ENCODE data around the gene REEP2.
"Not testable (repeated sequence)": the region's sequence is repeated elsewhere in the genome, so short reads cannot be mapped to it uniquely, and the experiment has no call there.

Gene REEP2

DNA sequence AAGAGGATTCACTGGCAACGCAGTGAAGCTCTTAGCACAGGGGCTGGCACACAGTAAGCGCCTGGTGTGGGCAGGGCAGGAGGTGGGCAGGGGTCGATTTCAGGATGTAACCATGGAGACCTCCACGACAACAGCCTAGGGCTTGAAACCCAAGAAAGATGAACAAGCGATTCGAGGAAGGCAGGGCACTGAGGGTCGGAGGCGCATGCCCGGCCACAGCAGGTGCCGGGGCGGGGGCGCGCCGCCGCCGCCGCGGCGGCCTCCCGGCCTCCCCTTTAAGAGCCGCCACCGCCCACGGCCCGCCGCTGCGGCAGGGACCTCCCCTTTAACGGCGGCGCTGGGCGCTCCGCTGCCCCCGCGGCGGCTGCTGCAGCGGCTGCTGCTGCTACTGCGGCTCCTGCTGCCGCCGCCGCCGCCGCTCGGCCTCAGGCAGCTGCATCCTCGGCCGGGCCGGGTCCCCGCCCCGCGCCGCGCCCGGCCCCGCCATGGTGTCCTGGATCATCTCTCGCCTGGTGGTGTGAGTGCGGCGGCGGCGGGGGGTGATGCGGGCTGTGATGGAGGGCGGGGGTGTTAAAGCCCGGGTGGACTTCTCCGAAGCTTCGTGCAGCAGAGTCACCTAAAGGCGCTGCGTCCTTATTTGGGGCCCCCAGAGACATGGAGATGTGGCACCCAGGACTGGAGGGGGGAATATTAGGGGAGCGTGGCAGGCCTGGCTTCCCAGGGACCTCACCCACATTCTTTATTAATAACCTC, at the start of gene REEP2:
Gene REEP2, plus strand, starts transcription at position 334 of the 753 bp plus-strand sequence. Its CDS starts 152 bp downstream, at position 486.
- TF ChIP-seq, protein P1, sequence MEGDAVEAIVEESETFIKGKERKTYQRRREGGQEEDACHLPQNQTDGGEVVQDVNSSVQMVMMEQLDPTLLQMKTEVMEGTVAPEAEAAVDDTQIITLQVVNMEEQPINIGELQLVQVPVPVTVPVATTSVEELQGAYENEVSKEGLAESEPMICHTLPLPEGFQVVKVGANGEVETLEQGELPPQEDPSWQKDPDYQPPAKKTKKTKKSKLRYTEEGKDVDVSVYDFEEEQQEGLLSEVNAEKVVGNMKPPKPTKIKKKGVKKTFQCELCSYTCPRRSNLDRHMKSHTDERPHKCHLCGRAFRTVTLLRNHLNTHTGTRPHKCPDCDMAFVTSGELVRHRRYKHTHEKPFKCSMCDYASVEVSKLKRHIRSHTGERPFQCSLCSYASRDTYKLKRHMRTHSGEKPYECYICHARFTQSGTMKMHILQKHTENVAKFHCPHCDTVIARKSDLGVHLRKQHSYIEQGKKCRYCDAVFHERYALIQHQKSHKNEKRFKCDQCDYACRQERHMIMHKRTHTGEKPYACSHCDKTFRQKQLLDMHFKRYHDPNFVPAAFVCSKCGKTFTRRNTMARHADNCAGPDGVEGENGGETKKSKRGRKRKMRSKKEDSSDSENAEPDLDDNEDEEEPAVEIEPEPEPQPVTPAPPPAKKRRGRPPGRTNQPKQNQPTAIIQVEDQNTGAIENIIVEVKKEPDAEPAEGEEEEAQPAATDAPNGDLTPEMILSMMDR (conservative IDR thresholded peaks at IDR 0.05): no peak
- TF ChIP-seq ZFX (IDR thresholded peaks at IDR 0.05): no peak
- H3K27ac ChIP-seq: no peak within 1 kb of the TSS; the same call in 1 of the 2 replicates

DNA sequence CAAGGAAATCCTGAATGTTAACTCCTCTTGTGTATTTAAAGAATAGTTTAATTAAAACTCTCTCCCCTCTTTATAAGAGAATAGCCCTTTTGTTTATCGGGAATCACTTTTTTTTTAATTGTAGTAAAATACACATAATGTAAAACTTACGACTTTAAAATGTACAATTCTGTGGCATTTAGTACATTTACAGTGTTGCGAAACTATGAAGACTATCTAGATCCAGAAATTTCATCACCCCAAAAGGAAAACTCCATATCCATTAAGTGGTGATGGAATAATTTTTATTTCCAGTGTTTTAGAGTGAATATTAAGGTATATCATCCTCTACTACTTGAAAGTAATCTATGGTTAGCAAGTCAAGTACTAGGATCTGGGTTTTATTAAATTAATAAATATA, 49.5 kb upstream of the REEP2 start:
- no peak overlapping the region for H3K27ac ChIP-seq
- TF ChIP-seq, protein P1 (conservative IDR thresholded peaks at IDR 0.05): no peak
- no peak for TF ChIP-seq ZFX (IDR thresholded peaks at IDR 0.05)

DNA sequence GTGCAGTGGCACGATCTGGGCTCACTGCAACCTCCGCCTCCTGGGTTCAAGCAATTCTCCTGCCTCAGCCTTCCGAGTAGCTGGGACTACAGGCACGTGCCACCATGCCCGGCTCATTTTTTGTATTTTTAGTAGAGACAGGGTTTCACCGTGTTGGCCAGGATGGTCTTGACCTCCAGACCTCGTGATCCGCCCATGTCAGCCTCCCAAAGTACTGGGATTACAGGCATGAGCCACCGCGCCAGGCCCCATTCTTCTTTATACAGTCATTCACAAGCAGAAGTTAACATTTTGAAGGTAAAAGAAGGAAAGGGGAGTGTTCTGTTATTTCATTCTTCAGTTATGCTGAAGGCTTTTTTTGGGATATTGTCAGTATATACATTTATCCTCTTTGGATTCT, 48.9 kb upstream of the REEP2 start:
- not testable (repeated sequence) for H3K27ac ChIP-seq

- TF ChIP-seq, protein P1 (conservative IDR thresholded peaks at IDR 0.05): no peak
- TF ChIP-seq ZFX (IDR thresholded peaks at IDR 0.05): no peak
- H3K27ac ChIP-seq: no peak overlapping the region
These were observed 46.9 kb upstream of the REEP2 start for GRCh38 chr5:138391859-138392386.

DNA sequence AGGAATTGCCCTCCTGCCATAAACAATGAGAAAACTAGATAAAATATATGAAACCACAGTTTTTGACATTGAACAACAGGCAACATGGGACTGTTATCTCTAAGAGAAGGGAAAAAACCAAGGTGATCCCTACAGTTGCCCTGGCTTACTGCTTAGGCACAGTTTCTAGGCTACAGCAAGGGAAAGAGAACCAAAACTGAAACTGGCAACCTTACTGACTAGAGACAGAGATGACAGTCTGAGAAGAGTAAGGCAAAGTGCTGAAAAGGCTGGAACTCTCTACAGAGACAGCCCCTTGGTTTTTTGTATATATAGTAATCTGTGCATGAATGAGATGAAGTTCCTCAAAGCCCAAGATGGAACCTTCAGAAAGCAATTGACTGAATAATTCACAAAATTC, 36.2 kb upstream of the REEP2 start:
- TF ChIP-seq ZFX (IDR thresholded peaks at IDR 0.05): no peak
- TF ChIP-seq, protein P1 (conservative IDR thresholded peaks at IDR 0.05): no peak
- no peak overlapping the region for H3K27ac ChIP-seq

DNA sequence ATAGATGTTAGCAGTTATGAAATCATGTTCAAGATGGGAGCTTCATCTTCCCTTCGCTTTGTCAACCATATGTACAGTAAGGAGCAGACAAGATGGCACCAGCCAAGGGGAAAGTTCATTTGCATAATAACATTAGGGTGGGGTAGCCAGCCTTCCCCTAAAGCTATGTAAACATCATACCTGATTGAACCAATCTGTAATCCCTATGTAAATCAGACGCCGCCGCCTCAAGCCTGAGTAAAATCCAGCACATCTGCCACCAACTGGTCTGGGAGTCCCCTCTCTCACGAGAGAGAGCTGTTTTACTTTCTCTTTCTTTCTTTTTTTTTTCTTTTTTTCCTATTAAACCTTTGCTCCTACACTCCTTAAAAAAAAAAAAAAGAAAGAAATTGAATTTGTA, 30.8 kb upstream of the REEP2 start:
- H3K27ac ChIP-seq: no peak overlapping the region

DNA sequence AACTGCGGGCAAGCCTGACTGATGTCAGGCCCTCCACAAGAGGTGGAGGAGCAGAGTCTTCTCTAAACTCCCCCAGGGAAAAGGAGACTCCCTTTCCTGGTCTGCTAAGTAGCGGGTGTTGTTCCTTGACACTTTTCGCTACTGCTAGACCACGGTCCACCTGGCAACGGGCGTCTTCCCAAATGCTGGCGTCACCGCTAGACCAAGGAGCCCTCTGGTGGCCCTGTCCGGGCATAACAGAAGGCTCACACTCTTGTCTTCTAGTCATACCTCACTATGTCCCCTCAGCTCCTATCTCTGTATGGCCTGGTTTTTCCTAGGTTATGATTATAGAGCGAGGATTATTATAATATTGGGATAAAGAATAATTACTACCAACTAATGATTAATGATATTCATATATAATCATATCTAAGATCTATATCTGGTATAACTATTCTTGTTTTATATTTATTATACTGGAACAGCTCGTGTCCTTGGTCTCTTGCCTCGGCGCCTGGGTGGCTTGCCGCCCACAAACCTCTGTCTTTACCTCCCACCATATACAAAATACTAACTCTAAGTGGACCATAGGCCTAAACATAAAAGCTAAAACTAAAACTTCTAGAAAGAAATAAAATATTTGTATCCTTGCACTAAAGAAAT, 27.7 kb upstream of the REEP2 start:
- not testable (repeated sequence) for H3K27ac ChIP-seq
- TF ChIP-seq, protein P1 (conservative IDR thresholded peaks at IDR 0.05): peak; percentile 90

More for the DNA sequence above, 30.8 kb upstream of the REEP2 start:
- TF ChIP-seq, protein P1 (conservative IDR thresholded peaks at IDR 0.05): no peak
- no peak for TF ChIP-seq ZFX (IDR thresholded peaks at IDR 0.05)
